ENCODE results near the gene NSL1.

DNA sequence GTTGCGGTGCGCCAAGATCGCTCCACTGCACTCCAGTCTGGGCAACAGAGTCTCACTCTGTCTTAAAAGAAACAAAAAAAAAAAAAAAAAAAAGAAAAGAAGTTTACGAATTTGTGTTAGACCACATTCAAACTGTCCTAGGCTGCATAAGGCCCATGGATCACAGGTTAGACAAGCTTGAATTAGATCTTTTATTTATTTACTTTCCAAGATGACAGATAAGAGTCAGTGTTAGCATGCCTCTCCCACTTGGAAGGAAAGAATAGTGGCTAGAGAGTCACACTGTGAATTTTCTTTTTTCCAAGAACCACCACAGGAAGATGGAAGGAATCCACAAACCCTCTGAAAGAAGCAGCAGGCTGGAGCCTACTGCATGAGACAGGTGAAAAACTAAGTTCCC lies 29.3 kb downstream of the NSL1 start:
- no peak for TF ChIP-seq EP300 (IDR thresholded peaks at IDR 0.05)
- TF ChIP-seq, protein P1, sequence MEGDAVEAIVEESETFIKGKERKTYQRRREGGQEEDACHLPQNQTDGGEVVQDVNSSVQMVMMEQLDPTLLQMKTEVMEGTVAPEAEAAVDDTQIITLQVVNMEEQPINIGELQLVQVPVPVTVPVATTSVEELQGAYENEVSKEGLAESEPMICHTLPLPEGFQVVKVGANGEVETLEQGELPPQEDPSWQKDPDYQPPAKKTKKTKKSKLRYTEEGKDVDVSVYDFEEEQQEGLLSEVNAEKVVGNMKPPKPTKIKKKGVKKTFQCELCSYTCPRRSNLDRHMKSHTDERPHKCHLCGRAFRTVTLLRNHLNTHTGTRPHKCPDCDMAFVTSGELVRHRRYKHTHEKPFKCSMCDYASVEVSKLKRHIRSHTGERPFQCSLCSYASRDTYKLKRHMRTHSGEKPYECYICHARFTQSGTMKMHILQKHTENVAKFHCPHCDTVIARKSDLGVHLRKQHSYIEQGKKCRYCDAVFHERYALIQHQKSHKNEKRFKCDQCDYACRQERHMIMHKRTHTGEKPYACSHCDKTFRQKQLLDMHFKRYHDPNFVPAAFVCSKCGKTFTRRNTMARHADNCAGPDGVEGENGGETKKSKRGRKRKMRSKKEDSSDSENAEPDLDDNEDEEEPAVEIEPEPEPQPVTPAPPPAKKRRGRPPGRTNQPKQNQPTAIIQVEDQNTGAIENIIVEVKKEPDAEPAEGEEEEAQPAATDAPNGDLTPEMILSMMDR (IDR thresholded peaks at IDR 0.05): no peak

All from tibial nerve (tissue), 4 donors.